Breast epithelium (tissue), 4 donors: Measurements from ENCODE around the gene CCDC186. TPM values are rescaled to one million over a fixed set of nuclear protein-coding genes. Genes with fewer than 3 reads are reported as not detected.

Experiments used
- DNase-seq, 2 donors: peaks; one replicate each; pipeline ENCODE4 v3.0.0-alpha.2; 2019; ENCODE audit warnings: low spot score in 2 of 2
- H3K27ac ChIP-seq, 2 donors: fragments of 200-600 bp; sonication (generic) in 1 of 2; one replicate each; pipeline ENCODE4 v1.5.1; 2016 to 2019; ENCODE audit warnings: mild to moderate bottlenecking in 1 of 2
- H3K27me3 ChIP-seq, 2 donors: fragments of 200-600 bp; sonication (generic) in 1 of 2; one replicate each; pipeline versions ENCODE4 v1.5.1 to v1.6.0; 2017 to 2019; ENCODE audit warnings: control low read depth in 1 of 2, mild to moderate bottlenecking in 1 of 2
- H3K36me3 ChIP-seq: fragments of 200-600 bp; one replicate; pipeline ENCODE4 v1.5.1; 2019
- H3K4me1 ChIP-seq, 2 donors: fragments of 200-600 bp; sonication (generic); one replicate each; pipeline ENCODE4 v1.5.1; 2016 to 2019; ENCODE audit warnings: control low read depth in 1 of 2
- H3K4me3 ChIP-seq, 3 donors: fragments of 200-600 bp; sonication (generic); 1 replicate in 2 of 3; 2 replicates in 1 of 3; pipeline ENCODE4 v1.5.1; 2016 to 2019; ENCODE audit warnings: mild to moderate bottlenecking in 3 of 3, moderate library complexity in 2 of 3
- H3K9me3 ChIP-seq, 2 donors: fragments of 200-600 bp; sonication (generic) in 1 of 2; one replicate each; pipeline ENCODE4 v1.5.1; 2016 to 2019; ENCODE audit warnings: control low read depth in 1 of 2
- POLR2A ChIP-seq: fragments of 450-650 bp; IDR thresholded peaks from one replicate; pipeline ENCODE4 v1.6.1; 2016; ENCODE audit warnings: antibody characterized with exemption, mild to moderate bottlenecking, moderate library complexity
- POLR2AphosphoS5 ChIP-seq, 3 donors: sonication (generic); formaldehyde crosslinking; IDR thresholded peaks; one replicate each; pipeline ENCODE4 v1.6.1; 2017; ENCODE audit warnings: antibody characterized with exemption in 3 of 3
- intact Hi-C: fragments of 100-400 bp; cut with DNase I; formaldehyde crosslinking; loops from one replicate; pipeline ENCODE4 v1.15.1; 2023; ENCODE audit warnings: low total_unique reads
- total RNA-seq, 3 donors: library from RNA; depleted of rRNA; stranded (reverse); fragments of >200 nt; gene quantifications; one replicate each; pipeline ENCODE4 v1.1.0, GENCODE V29; 2016
- TF ChIP-seq, protein P1 (sequence below), 3 donors: fragments of 450-650 bp; IDR thresholded peaks; one replicate each; pipeline ENCODE4 v1.5.1; 2016 to 2017; ENCODE audit warnings: antibody characterized with exemption in 3 of 3, mild to moderate bottlenecking in 3 of 3, moderate library complexity in 3 of 3

The CCDC186 gene
- total RNA-seq, 3 donors from 2014 or later = 23.5 to 62.1 (median 41.6) TPM

GRCh38 chr10:114121031-114121430 lies 53.0 kb downstream of the CCDC186 start:
- peaks cover 3% of the 10 kb centered on the region for H3K36me3 ChIP-seq
- no peaks in the 10 kb centered on the region for H3K9me3 ChIP-seq
- intact Hi-C loops = no loop called here
- no peak overlapping the region for H3K4me3 ChIP-seq
- H3K27ac ChIP-seq = no peak overlapping the region
- no peaks in the 10 kb centered on the region for H3K27me3 ChIP-seq
- DNase-seq = no peak
- no peak for TF ChIP-seq POLR2AphosphoS5 (IDR thresholded peaks at IDR 0.05)
- H3K4me1 ChIP-seq = no peaks in the 10 kb centered on the region

GRCh38 chr10:114118514-114118913 lies 55.5 kb downstream of the CCDC186 start:
- H3K9me3 ChIP-seq = no peaks in the 10 kb centered on the region
- no peaks in the 10 kb centered on the region for H3K4me1 ChIP-seq
- H3K4me3 ChIP-seq = no peak overlapping the region
- TF ChIP-seq POLR2A (no peak), POLR2AphosphoS5 (IDR thresholded peaks at IDR 0.05) (no peak)
- TF ChIP-seq, protein P1, sequence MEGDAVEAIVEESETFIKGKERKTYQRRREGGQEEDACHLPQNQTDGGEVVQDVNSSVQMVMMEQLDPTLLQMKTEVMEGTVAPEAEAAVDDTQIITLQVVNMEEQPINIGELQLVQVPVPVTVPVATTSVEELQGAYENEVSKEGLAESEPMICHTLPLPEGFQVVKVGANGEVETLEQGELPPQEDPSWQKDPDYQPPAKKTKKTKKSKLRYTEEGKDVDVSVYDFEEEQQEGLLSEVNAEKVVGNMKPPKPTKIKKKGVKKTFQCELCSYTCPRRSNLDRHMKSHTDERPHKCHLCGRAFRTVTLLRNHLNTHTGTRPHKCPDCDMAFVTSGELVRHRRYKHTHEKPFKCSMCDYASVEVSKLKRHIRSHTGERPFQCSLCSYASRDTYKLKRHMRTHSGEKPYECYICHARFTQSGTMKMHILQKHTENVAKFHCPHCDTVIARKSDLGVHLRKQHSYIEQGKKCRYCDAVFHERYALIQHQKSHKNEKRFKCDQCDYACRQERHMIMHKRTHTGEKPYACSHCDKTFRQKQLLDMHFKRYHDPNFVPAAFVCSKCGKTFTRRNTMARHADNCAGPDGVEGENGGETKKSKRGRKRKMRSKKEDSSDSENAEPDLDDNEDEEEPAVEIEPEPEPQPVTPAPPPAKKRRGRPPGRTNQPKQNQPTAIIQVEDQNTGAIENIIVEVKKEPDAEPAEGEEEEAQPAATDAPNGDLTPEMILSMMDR (IDR thresholded peaks at IDR 0.05) = no peak
- no peaks in the 10 kb centered on the region for H3K27me3 ChIP-seq
- no peak overlapping the region for H3K27ac ChIP-seq
- no peak for DNase-seq
- intact Hi-C loops = no loop called here
- H3K36me3 ChIP-seq = no peaks in the 10 kb centered on the region

DNA sequence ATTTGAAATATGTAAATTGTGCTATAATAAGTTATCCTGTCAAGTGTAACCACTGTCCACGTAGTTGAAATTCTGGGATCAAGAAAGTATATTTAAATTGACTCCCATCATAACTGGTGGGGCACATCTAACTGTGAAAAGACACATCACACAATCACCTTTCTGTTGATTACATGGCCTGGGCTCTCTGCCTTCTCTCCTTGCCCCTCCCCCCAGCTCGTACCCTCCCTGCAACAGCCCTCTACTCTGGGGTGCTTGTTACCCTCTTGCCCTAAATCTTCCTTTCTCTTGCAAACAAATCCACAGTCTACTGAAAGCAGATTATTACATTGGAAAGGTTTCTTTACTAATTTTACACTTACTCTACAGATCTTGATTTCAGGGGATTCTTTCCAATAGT lies 56.3 kb downstream of the CCDC186 start:
- TF ChIP-seq POLR2A (no peak), POLR2AphosphoS5 (IDR thresholded peaks at IDR 0.05) (no peak)
- TF ChIP-seq, protein P1 (IDR thresholded peaks at IDR 0.05) = no peak
- Histone ChIP-seq H3K4me1 (no peaks in the 10 kb centered on the region), H3K9me3 (no peaks in the 10 kb centered on the region), H3K27me3 (no peaks in the 10 kb centered on the region), H3K27ac (no peak overlapping the region), H3K36me3 (no peaks in the 10 kb centered on the region), H3K4me3 (no peak overlapping the region)
- no peak for DNase-seq
- intact Hi-C loops = no loop called here

DNA sequence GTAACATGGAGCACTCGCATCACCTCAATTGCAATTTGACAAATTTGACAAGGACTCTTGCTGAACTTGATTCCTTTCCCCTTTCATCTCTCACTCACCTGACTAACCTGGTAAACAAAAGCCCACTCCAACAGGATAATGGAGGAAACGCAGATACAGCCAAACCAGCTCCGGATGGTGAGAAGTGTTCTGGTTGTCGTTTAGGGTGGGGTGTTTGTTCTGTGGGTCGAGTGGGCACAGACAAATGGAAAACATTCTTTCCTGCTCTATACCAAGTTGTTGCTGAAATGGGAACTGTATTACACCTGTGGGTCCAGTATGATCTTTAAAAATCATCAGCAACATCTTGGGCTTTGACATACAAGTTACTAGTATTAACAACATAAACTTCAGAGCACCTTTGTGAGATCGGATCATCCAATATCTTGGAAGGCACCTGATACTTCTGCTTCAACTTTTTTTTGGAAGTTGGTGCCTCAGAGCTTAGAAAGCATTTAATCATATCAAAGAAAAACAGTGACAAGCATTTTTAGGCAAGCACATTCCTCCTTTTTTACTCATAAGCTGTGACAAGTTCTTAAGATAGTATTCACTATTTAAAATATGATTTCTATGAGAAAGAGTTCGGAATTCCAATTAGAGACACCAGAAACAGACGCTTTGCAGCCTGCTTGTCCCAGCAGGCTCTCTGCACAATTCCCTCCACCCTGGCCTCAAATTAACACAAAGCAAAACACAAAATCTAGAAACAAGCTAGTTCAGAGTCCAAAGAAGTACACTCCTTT lies 58.1 kb downstream of the CCDC186 start:
- no peaks in the 10 kb centered on the region for H3K27me3 ChIP-seq
- no peaks in the 10 kb centered on the region for H3K4me1 ChIP-seq
- intact Hi-C loops = no loop called here
- DNase-seq = no peak
- no peaks in the 10 kb centered on the region for H3K36me3 ChIP-seq
- TF ChIP-seq, protein P1 (IDR thresholded peaks at IDR 0.05) = no peak
- no peak for TF ChIP-seq POLR2AphosphoS5 (IDR thresholded peaks at IDR 0.05)
- H3K27ac ChIP-seq = no peak overlapping the region
- no peak overlapping the region for H3K4me3 ChIP-seq
- no peaks in the 10 kb centered on the region for H3K9me3 ChIP-seq

DNA sequence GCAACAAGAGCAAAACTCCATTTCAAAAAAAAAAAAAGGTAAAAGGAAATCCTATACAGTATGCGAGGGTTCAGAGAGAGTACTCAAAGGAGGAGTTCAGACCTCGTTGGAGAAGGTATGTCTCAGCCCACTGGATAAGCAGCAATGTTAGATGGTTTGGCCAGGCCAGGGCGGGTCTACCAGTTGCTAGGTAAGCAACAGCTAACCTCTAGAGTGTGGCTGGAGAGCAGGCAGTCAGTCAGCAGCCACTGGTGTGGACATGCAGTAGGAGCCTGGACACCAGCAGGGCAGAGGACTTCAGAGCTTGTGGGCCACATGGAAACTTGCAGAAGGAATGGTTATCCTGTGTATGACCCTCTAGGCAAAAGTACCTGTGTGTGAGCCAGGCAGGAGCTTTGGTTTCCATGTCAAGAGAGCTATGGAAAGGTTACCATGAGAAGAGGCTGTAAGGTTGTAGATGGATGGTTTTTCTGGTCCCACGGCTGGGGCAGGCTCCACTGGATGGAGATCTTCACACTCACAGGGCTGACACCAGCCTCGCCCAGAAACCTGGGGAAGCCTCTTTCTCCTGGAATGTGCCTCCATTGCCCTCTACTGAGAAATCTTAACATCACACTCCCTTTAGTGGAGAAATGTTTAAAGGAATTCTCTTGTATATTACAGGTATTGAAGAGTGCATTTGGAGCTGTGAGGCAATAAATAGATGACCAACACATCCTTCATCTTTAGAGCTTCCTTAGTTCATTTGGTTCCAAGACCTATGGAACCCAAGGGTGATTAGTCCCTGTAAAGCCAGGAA lies 63.6 kb downstream of the CCDC186 start:
- Histone ChIP-seq H3K27ac (no peak overlapping the region), H3K4me1 (no peaks in the 10 kb centered on the region), H3K36me3 (no peaks in the 10 kb centered on the region), H3K9me3 (no peaks in the 10 kb centered on the region), H3K4me3 (no peak overlapping the region), H3K27me3 (no peaks in the 10 kb centered on the region)
- TF ChIP-seq, protein P1 (IDR thresholded peaks at IDR 0.05) = no peak
- TF ChIP-seq POLR2A = no peak
- intact Hi-C loops = no loop called here
- DNase-seq = no peak
